HepG2 (cell line): ENCODE results near the gene C1GALT1. TPM values are rescaled to one million over a fixed set of nuclear protein-coding genes. Genes with fewer than 3 reads are reported as not detected.

Source experiments
- ATAC-seq: fragments of 200-7000 bp; cut with Tn5 transposase; 3 replicates; pipeline ENCODE4 v1.9.1; 2020; ENCODE audit warnings: mild to moderate bottlenecking, moderate library complexity
- BruUV-seq: library from RNA; stranded (reverse); fragments of 400-500 nt; replicated peaks from 2 replicates; lab custom pipeline; 2021; lab: Mats Ljungman, UMichigan
- CTCF ChIA-PET: fragments of 300-600 bp; formaldehyde crosslinking; extraction: SDS; loops from one replicate; lab custom pipeline; 2021; ENCODE audit warnings: low total read pairs, inconsistent platforms, low intra/inter-chr PET ratio; lab: Yijun Ruan, JAX
- POLR2A ChIA-PET: fragments of 350-600 bp; sonication (Branson Sonifier 250); formaldehyde crosslinking; loops from one replicate; lab custom pipeline; 2020; ENCODE audit warnings: antibody characterized with exemption, inconsistent platforms; lab: Yijun Ruan, JAX
- DNase-seq: peaks from one replicate; pipeline ENCODE4 v3.0.0-alpha.2; 2015; ENCODE audit warnings: low spot score
- FAIRE-seq: peaks from 3 replicates; lab custom pipeline; 2011; peaks lifted over from hg19 to GRCh38; lab: Jason Lieb, UNC
- H2AFZ ChIP-seq: one replicate; pipeline ENCODE4 v1.6.1; 2011; ENCODE audit warnings: low read length, inconsistent platforms
- H3K27ac ChIP-seq: fragments of 300-600 bp; 3 replicates; pipeline ENCODE4 v1.8.0; 2011; ENCODE audit warnings: mixed run types, mild to moderate bottlenecking, mixed read lengths, low read length, inconsistent platforms; ENCODE audit not compliant: insufficient read depth; ENCODE audit errors: extremely low read length
- H3K27me3 ChIP-seq, 2 experiments: fragments of 200-600 bp in 1 of 2; 2 replicates in 1 of 2; 3 replicates in 1 of 2; pipeline versions ENCODE4 v1.6.0 to v1.8.0; 2011; ENCODE audit warnings: low read length in 2 of 2, mild to moderate bottlenecking in 2 of 2, moderate library complexity in 2 of 2, inconsistent platforms in 1 of 2; ENCODE audit not compliant: insufficient read depth in 2 of 2, control insufficient read depth in 1 of 2
- H3K36me3 ChIP-seq, 2 experiments: fragments of 200-600 bp in 1 of 2; replicated peaks in 1 of 2; 2 replicates in 1 of 2; 3 replicates in 1 of 2; pipeline versions ENCODE4 v1.5.1 to v1.8.0; 2011; ENCODE audit warnings: low read length in 2 of 2, inconsistent platforms in 1 of 2; ENCODE audit not compliant: insufficient read depth in 2 of 2, control insufficient read depth in 1 of 2
- H3K4me1 ChIP-seq: 2 replicates; pipeline ENCODE4 v1.5.1; 2012; ENCODE audit warnings: low read length, inconsistent platforms; ENCODE audit not compliant: insufficient read depth
- H3K4me2 ChIP-seq: 2 replicates; pipeline ENCODE4 v1.6.0; 2011; ENCODE audit warnings: low read depth, low read length, inconsistent platforms
- H3K4me3 ChIP-seq, 3 experiments: fragments of 200-600 bp in 1 of 3; sonication (generic), shearing (Covaris generic) in 1 of 3; replicated peaks in 1 of 3; 2 replicates each; pipeline ENCODE4 v1.5.1; 2011 to 2016; ENCODE audit warnings: low read length in 3 of 3, inconsistent platforms in 2 of 3, low read depth in 2 of 3, mild to moderate bottlenecking in 2 of 3, control low read depth in 1 of 3, mixed read lengths in 1 of 3; ENCODE audit not compliant: insufficient read depth in 1 of 3
- H3K79me2 ChIP-seq: one replicate; pipeline ENCODE4 v1.6.1; 2011; ENCODE audit warnings: low read length, inconsistent platforms; ENCODE audit not compliant: insufficient read depth
- H3K9ac ChIP-seq: 2 replicates; pipeline ENCODE4 v1.6.0; 2011; ENCODE audit warnings: mild to moderate bottlenecking, low read depth, low read length, inconsistent platforms; ENCODE audit not compliant: insufficient read depth
- H3K9me3 ChIP-seq: 2 replicates; pipeline ENCODE4 v1.5.1; 2012; ENCODE audit warnings: mild to moderate bottlenecking, low read length
- H4K20me1 ChIP-seq: 2 replicates; pipeline ENCODE4 v1.6.0; 2011; ENCODE audit warnings: inconsistent platforms, mild to moderate bottlenecking, low read length, moderate library complexity; ENCODE audit not compliant: insufficient read depth
- KAT7 ChIP-seq: IDR thresholded peaks from 2 replicates; pipeline ENCODE4 v1.6.1; 2018; ENCODE audit warnings: borderline replicate concordance, missing compliant biosample characterization
- NCOA1 ChIP-seq: sonication (generic); formaldehyde crosslinking; IDR thresholded peaks from 2 replicates; pipeline ENCODE4 v1.9.0; 2021; ENCODE audit warnings: missing genetic modification reagents
- RBM22 ChIP-seq: fragments of 200-400 bp; formaldehyde crosslinking; optimal IDR thresholded peaks from 2 replicates; pipeline ENCODE3; 2017; ENCODE audit warnings: mild to moderate bottlenecking, low read length, moderate library complexity
- SSRP1 ChIP-seq: IDR thresholded peaks from 2 replicates; pipeline ENCODE4 v1.6.1; 2016; ENCODE audit warnings: control low read depth
- TBX2 ChIP-seq: sonication (generic); formaldehyde crosslinking; IDR thresholded peaks from 2 replicates; pipeline ENCODE4 v1.5.0; 2020; ENCODE audit warnings: missing genetic modification reagents, mild to moderate bottlenecking, borderline replicate concordance
- TRIM22 ChIP-seq: fragments of 450-650 bp; IDR thresholded peaks from 2 replicates; pipeline ENCODE4 v1.6.1; 2017
- WGBS: methylation state at CpG from one replicate; pipeline ENCODE4 v1.1.6; 2017; ENCODE audit warnings: low lambda C conversion rate; 5-methylcytosine and 5-hydroxymethylcytosine counted together
- in situ Hi-C: cut with HindIII; loops from 2 replicates; pipeline ENCODE4 v1.10.0; 2017; ENCODE audit warnings: low pct_unique_long_range_greater_than_20kb; ENCODE audit not compliant: extremely low pct_ligation_motif_present
- intact Hi-C: fragments of 100-400 bp; cut with micrococcal nuclease; formaldehyde crosslinking; loops from one replicate; pipeline ENCODE4 v1.10.0; 2022; ENCODE audit not compliant: unreplicated experiment
- polyA plus RNA-seq, 8 experiments: library from polyadenylated mRNA; depleted of rRNA in 3 of 8; stranded (reverse) in 7 of 8; unstranded in 1 of 8; fragments of >200 nt; fragmentation: Illumina TruSeq in 4 of 8; extraction: Trizol in 4 of 8; gene quantifications; 2 replicates each; pipeline versions ENCODE4 v1.2.1 to v1.2.3, GENCODE V29; 2011 to 2016; ENCODE audit warnings: low read depth in 4 of 8, missing spikeins in 1 of 8, mixed read lengths in 1 of 8; ENCODE audit not compliant: insufficient read depth in 1 of 8
- total RNA-seq, 5 experiments: library from RNA; depleted of rRNA; stranded (reverse); fragments of >200 nt; fragmentation: Illumina TruSeq; extraction: Trizol; gene quantifications; 2 replicates each; pipeline ENCODE4 v1.2.3, GENCODE V29; 2016; ENCODE audit warnings: low read depth in 1 of 5

C1GALT1 gene
- total and polyA plus RNA-seq, 2 of the 13 experiments (the other 11 are each of a cell fraction or from before 2014, with no cell fraction given) = 57.1 to 65.9 TPM

GRCh38 chr7:7202375-7202720, 20.0 kb downstream of the C1GALT1 start:
- 94% methylated on average over 1 of the region's 1 CpG for whole genome bisulfite sequencing
- Histone ChIP-seq H3K4me1 (peaks cover 67% of the 10 kb centered on the region), H3K4me2 (no peak overlapping the region), H3K27ac (no peak overlapping the region), H3K27me3 (no peaks in the 10 kb centered on the region), H3K4me3 (no peak overlapping the region), H4K20me1 (peaks cover 54% of the 10 kb centered on the region), H3K36me3 (0 out of 5 replicates have a peak, but pooled peaks cover 0 to 3% of the 10 kb centered on the region in 2 experiments), H3K9ac (no peak overlapping the region), H3K9me3 (0 out of 2 replicates have a peak, but pooled peaks cover 4% of the 10 kb centered on the region), H2AFZ (no peak overlapping the region), H3K79me2 (peaks cover 79% of the 10 kb centered on the region)
- FAIRE-seq = no peak
- DNase-seq = no peak
- no TSS peak for BruUV-seq
- POLR2A ChIA-PET = no interaction called here
- intact Hi-C loops = no loop called here
- CTCF ChIA-PET = no interaction called here
- TF ChIP-seq SSRP1 (CRISPR knock-in tag) (no peak), TRIM22 (no peak), TBX2 (CRISPR knock-in tag) (no peak), KAT7 (CRISPR knock-in tag) (no peak)
- ATAC-seq = no peak
- in situ Hi-C loops = no loop called here

GRCh38 chr7:7203813-7204575, 21.6 kb downstream of the C1GALT1 start:
- WGBS = 95% methylated on average over 1 of the region's 1 CpG
- POLR2A ChIA-PET = interaction anchor here (1.1 kb wide), 1 partner anchor 22 kb away, joined by 3 read pairs; no protein-coding TSS in a partner anchor
- Histone ChIP-seq H3K9ac (no peak overlapping the region), H3K4me2 (no peak overlapping the region), H3K4me1 (peaks cover 66% of the 10 kb centered on the region), H3K9me3 (0 out of 2 replicates have a peak, but pooled peaks cover 4% of the 10 kb centered on the region), H4K20me1 (peaks cover 67% of the 10 kb centered on the region), H3K79me2 (peaks cover 93% of the 10 kb centered on the region), H3K27me3 (no peaks in the 10 kb centered on the region), H3K36me3 (peaks cover 1 to 3% of the 10 kb centered on the region in 2 experiments; a peak in 2 of 5 replicates), H3K4me3 (no peak overlapping the region), H3K27ac (no peak overlapping the region), H2AFZ (no peak overlapping the region)
- TF ChIP-seq RBM22 (peak; percentile 29), NCOA1 (CRISPR knock-in tag) (no peak)
- CTCF ChIA-PET = no interaction called here
- ATAC-seq (no peak), FAIRE-seq (no peak), DNase-seq (no peak)
- BruUV-seq = no TSS peak
- intact Hi-C loops (no loop called here), in situ Hi-C loops (no loop called here)
